ENCODE data around the gene APBB1IP.

APBB1IP gene

GRCh38 chr10:26508016-26508415 lies 69.9 kb downstream of the APBB1IP start:
- no peak for DNase-seq (ENCODE audit: low spot score)

- no peak for DNase-seq (ENCODE audit: low spot score)
Measured at GRCh38 chr10:26509307-26509706, 71.2 kb downstream of the APBB1IP start.

GRCh38 chr10:26513101-26513500 lies 75.0 kb downstream of the APBB1IP start:
- no peak for DNase-seq (ENCODE audit: low spot score)

- no peak for DNase-seq (ENCODE audit: low spot score)
Measured at GRCh38 chr10:26516540-26517101, 78.5 kb downstream of the APBB1IP start.

- DNase-seq (ENCODE audit: low spot score): no peak
Measured at GRCh38 chr10:26517141-26517867, 79.2 kb downstream of the APBB1IP start.

GRCh38 chr10:26519803-26520202 lies 81.7 kb downstream of the APBB1IP start:
- no peak for DNase-seq (ENCODE audit: low spot score)

- no peak for DNase-seq (ENCODE audit: low spot score)
Measured at GRCh38 chr10:26520575-26520974, 82.4 kb downstream of the APBB1IP start.

- no peak for DNase-seq (ENCODE audit: low spot score)
Measured at GRCh38 chr10:26524161-26524896, 86.2 kb downstream of the APBB1IP start.

- no peak for DNase-seq (ENCODE audit: low spot score)
Measured at GRCh38 chr10:26525586-26525985, 87.4 kb downstream of the APBB1IP start.

GRCh38 chr10:26527018-26527417 lies 88.9 kb downstream of the APBB1IP start:
- DNase-seq (ENCODE audit: low spot score): no peak

GRCh38 chr10:26528048-26528447 lies 89.9 kb downstream of the APBB1IP start:
- no peak for DNase-seq (ENCODE audit: low spot score)

- DNase-seq (ENCODE audit: low spot score): no peak
Measured at GRCh38 chr10:26528715-26529393, 90.7 kb downstream of the APBB1IP start.

- DNase-seq (ENCODE audit: low spot score): no peak
Measured at GRCh38 chr10:26534384-26534783, 96.2 kb downstream of the APBB1IP start.

- no peak for DNase-seq (ENCODE audit: low spot score)
Measured at GRCh38 chr10:26540601-26541000, 102.5 kb downstream of the APBB1IP start.

- peak; percentile 41 for DNase-seq (ENCODE audit: low spot score)
Measured at GRCh38 chr10:26543567-26544306, 105.6 kb downstream of the APBB1IP start.

GRCh38 chr10:26544932-26545331 lies 106.8 kb downstream of the APBB1IP start:
- no peak for DNase-seq (ENCODE audit: low spot score)

- DNase-seq (ENCODE audit: low spot score): no peak
Measured at GRCh38 chr10:26550774-26551526, 112.8 kb downstream of the APBB1IP start.

- no peak for DNase-seq (ENCODE audit: low spot score)
Measured at GRCh38 chr10:26554246-26554645, 116.1 kb downstream of the APBB1IP start.

GRCh38 chr10:26555719-26556368 lies 117.7 kb downstream of the APBB1IP start:
- no peak for DNase-seq (ENCODE audit: low spot score)

- DNase-seq (ENCODE audit: low spot score): peak; percentile 46
Measured at GRCh38 chr10:26556748-26557640, 118.9 kb downstream of the APBB1IP start.
